GM12878 (cell line): ENCODE measurements around the gene IL1R2. TPM values are rescaled to one million over a fixed set of nuclear protein-coding genes. Genes with fewer than 3 reads are reported as not detected.

Experiments used
- ATAC-seq: fragments of 200-7000 bp; cut with Tn5 transposase; 3 replicates; pipeline ENCODE4 v1.9.1; 2020; ENCODE audit warnings: mild to moderate bottlenecking, moderate library complexity
- BruUV-seq: library from RNA; stranded (reverse); fragments of 400-500 nt; replicated peaks from 2 replicates; lab custom pipeline; 2021; lab: Mats Ljungman, UMichigan
- CTCF ChIA-PET: fragments of 300-600 bp; sonication (Branson Sonifier 250); formaldehyde crosslinking; extraction: SDS; loops from one replicate; lab custom pipeline; 2021; ENCODE audit warnings: inconsistent platforms; lab: Yijun Ruan, JAX
- POLR2A ChIA-PET: fragments of 350-600 bp; formaldehyde crosslinking; extraction: SDS; loops from one replicate; lab custom pipeline; 2021; ENCODE audit warnings: inconsistent platforms; lab: Charles Lee
- RAD21 ChIA-PET: fragments of 300-600 bp; sonication (Branson Sonifier 250); formaldehyde crosslinking; loops from one replicate; lab custom pipeline; 2023; ENCODE audit warnings: antibody characterized with exemption; ENCODE audit not compliant: unreplicated experiment; lab: Charles Lee
- SMC1A ChIA-PET: fragments of 300-600 bp; sonication (Branson Sonifier 250); formaldehyde crosslinking; loops from one replicate; lab custom pipeline; 2023; ENCODE audit not compliant: unreplicated experiment, uncharacterized antibody; lab: Charles Lee
- DNase-seq: peaks from one replicate; pipeline ENCODE4 v3.0.0-alpha.2; 2011; ENCODE audit warnings: low read depth, low spot score
- FAIRE-seq: peaks from 3 replicates; lab custom pipeline; 2011; peaks lifted over from hg19 to GRCh38; lab: Jason Lieb, UNC
- H2AFZ ChIP-seq: 2 replicates; pipeline ENCODE4 v1.6.0; 2011; ENCODE audit warnings: low read depth, low read length, control low read depth; ENCODE audit not compliant: control insufficient read depth
- H3K27ac ChIP-seq: 2 replicates; pipeline ENCODE4 v1.5.1; 2011; ENCODE audit warnings: control low read depth; ENCODE audit not compliant: control insufficient read depth, insufficient read depth
- H3K27me3 ChIP-seq, 2 experiments: replicated peaks in 1 of 2; 2 replicates each; pipeline versions ENCODE4 v1.6.0 to v1.6.1; 2011; ENCODE audit warnings: low read length in 1 of 2; ENCODE audit not compliant: control insufficient read depth in 2 of 2, insufficient read depth in 2 of 2
- H3K36me3 ChIP-seq, 2 experiments: 2 replicates each; pipeline ENCODE4 v1.5.1; 2011; ENCODE audit warnings: low read length in 1 of 2; ENCODE audit not compliant: control insufficient read depth in 2 of 2, insufficient read depth in 2 of 2
- H3K4me1 ChIP-seq: 2 replicates; pipeline ENCODE4 v1.6.1; 2011; ENCODE audit warnings: mild to moderate bottlenecking, low read length, moderate library complexity, mixed read lengths; ENCODE audit not compliant: control insufficient read depth, insufficient read depth
- H3K4me2 ChIP-seq: 2 replicates; pipeline ENCODE4 v1.6.0; 2011; ENCODE audit warnings: control low read depth; ENCODE audit not compliant: control insufficient read depth, insufficient read depth
- H3K4me3 ChIP-seq: fragments of 200-600 bp; sonication (generic); 2 replicates; pipeline ENCODE4 v1.5.1; 2016
- H3K79me2 ChIP-seq: 2 replicates; pipeline ENCODE4 v1.6.0; 2011; ENCODE audit warnings: low read length; ENCODE audit not compliant: control insufficient read depth, insufficient read depth
- H3K9ac ChIP-seq: 2 replicates; pipeline ENCODE4 v1.8.0; 2011; ENCODE audit warnings: low read length, control low read depth, mixed read lengths; ENCODE audit not compliant: control insufficient read depth, insufficient read depth
- H3K9me3 ChIP-seq: replicated peaks from 3 replicates; pipeline ENCODE4 v1.5.1; 2011; ENCODE audit warnings: mild to moderate bottlenecking, low read length; ENCODE audit not compliant: control insufficient read depth, insufficient read depth
- H4K20me1 ChIP-seq: 2 replicates; pipeline ENCODE4 v1.6.0; 2011; ENCODE audit not compliant: control insufficient read depth, insufficient read depth
- IRF4 ChIP-seq: IDR thresholded peaks from 2 replicates; pipeline ENCODE4 v1.6.1; 2011; ENCODE audit warnings: low read depth, low read length
- POLR2AphosphoS2 ChIP-seq: IDR thresholded peaks from 2 replicates; pipeline ENCODE4 v1.6.1; 2011; ENCODE audit warnings: low read depth, mild to moderate bottlenecking, low read length, improper control_type of control experiment, moderate library complexity
- WGBS: methylation state at CpG from one replicate; pipeline ENCODE4 v1.1.6; 2016; ENCODE audit warnings: low lambda C conversion rate; ENCODE audit not compliant: insufficient replicate concordance, insufficient coverage; ENCODE audit errors: missing lambda C conversion rate; 5-methylcytosine and 5-hydroxymethylcytosine counted together
- in situ Hi-C: fragments of 300-500 bp; cut with MboI; formaldehyde crosslinking; loops from 9 replicates; pipeline ENCODE4 v1.14.3; 2018; ENCODE audit warnings: mixed read lengths
- intact Hi-C: fragments of 100-400 bp; cut with micrococcal nuclease; formaldehyde crosslinking; loops from one replicate; pipeline ENCODE4 v1.14.2; 2022; ENCODE audit not compliant: unreplicated experiment
- polyA plus RNA-seq, 11 experiments: library from polyadenylated mRNA; depleted of rRNA in 4 of 11; unstranded in 6 of 11; stranded (reverse) in 5 of 11; fragments of >200 nt; fragmentation: Nextera tagmentation in 4 of 11; fragmentation: Illumina TruSeq in 1 of 11; extraction: Ambion mirVana in 4 of 11; extraction: Trizol in 1 of 11; gene quantifications; 1 replicate in 1 of 11; 2 replicates in 10 of 11; pipeline versions ENCODE4 v1.2.1 to v1.2.3, GENCODE V29; 2011 to 2016; ENCODE audit warnings: inconsistent platforms in 2 of 11, missing spikeins in 2 of 11, low read depth in 1 of 11
- total RNA-seq, 4 experiments: library from RNA; depleted of rRNA in 3 of 4; stranded (reverse); fragments of >200 nt in 3 of 4; fragmentation: Illumina TruSeq in 1 of 4; extraction: Trizol in 1 of 4; gene quantifications; 2 replicates each; pipeline versions ENCODE4 v1.2.1 to v1.2.3, GENCODE V29; 2013 to 2021
- TF ChIP-seq, protein P1 (sequence below): fragments of 450-650 bp; IDR thresholded peaks from 2 replicates; pipeline ENCODE4 v1.6.1; 2017; ENCODE audit warnings: mild to moderate bottlenecking, moderate library complexity

The IL1R2 gene
- total and polyA plus RNA-seq, 10 of the 15 experiments (the other 5 are each of a cell fraction or from before 2014, with no cell fraction given): 0.44 to 6.4 (median 0.62) TPM

DNA sequence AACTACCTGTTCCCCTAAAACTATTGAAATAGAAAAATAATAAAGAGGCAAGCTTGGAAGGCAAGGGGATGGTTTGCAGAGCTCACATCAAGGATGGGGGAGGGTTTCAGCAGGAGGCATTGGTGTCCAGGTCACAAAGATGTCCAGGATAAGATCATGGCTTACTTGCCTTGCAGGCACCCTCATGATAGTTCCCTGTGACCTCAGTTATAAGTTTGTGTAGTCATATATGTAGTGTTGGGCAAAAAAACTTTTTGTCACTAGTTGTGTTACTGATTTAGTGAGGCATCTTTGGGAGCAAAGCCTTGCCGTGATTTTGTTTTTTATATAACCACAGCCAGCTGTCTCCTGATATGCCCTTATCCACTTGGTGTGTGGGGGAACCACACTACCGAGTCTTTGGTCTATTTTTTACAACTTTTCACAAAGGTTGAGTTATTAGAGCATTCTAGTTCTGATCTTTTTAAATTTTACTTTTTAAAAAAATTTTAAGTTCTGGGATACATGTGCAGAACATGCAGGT, 53.3 kb downstream of the IL1R2 start:
- POLR2A ChIA-PET: interaction anchor here (1.6 to 2.4 kb wide), 2 partner anchors 12 kb away, joined by 4 to 9 read pairs; no protein-coding TSS in a partner anchor
- RAD21 ChIA-PET: interaction anchor here (0.8 to 2.2 kb wide), 7 partner anchors 9 to 195 kb away, joined by 3 to 16 read pairs (median 4); no protein-coding TSS in a partner anchor
- CTCF ChIA-PET: interaction anchor here (1.6 to 2.6 kb wide), 3 partner anchors 9 to 195 kb away, joined by 4 to 11 read pairs (median 6); no protein-coding TSS in a partner anchor
- H3K36me3 ChIP-seq: no peaks in the 10 kb centered on the region
- WGBS: 0% methylated on average over 2 of the region's 2 CpGs
- H3K4me3 ChIP-seq: no peak overlapping the region
- in situ Hi-C loops (no loop called here), intact Hi-C loops (no loop called here)
- no peak for TF ChIP-seq IRF4
- TF ChIP-seq POLR2AphosphoS2: no peak
- TF ChIP-seq, protein P1, sequence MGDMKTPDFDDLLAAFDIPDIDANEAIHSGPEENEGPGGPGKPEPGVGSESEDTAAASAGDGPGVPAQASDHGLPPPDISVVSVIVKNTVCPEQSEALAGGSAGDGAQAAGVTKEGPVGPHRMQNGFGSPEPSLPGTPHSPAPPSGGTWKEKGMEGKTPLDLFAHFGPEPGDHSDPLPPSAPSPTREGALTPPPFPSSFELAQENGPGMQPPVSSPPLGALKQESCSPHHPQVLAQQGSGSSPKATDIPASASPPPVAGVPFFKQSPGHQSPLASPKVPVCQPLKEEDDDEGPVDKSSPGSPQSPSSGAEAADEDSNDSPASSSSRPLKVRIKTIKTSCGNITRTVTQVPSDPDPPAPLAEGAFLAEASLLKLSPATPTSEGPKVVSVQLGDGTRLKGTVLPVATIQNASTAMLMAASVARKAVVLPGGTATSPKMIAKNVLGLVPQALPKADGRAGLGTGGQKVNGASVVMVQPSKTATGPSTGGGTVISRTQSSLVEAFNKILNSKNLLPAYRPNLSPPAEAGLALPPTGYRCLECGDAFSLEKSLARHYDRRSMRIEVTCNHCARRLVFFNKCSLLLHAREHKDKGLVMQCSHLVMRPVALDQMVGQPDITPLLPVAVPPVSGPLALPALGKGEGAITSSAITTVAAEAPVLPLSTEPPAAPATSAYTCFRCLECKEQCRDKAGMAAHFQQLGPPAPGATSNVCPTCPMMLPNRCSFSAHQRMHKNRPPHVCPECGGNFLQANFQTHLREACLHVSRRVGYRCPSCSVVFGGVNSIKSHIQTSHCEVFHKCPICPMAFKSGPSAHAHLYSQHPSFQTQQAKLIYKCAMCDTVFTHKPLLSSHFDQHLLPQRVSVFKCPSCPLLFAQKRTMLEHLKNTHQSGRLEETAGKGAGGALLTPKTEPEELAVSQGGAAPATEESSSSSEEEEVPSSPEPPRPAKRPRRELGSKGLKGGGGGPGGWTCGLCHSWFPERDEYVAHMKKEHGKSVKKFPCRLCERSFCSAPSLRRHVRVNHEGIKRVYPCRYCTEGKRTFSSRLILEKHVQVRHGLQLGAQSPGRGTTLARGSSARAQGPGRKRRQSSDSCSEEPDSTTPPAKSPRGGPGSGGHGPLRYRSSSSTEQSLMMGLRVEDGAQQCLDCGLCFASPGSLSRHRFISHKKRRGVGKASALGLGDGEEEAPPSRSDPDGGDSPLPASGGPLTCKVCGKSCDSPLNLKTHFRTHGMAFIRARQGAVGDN: no peak
- no peak overlapping the region for H3K4me2 ChIP-seq
- FAIRE-seq (no peak), DNase-seq (no peak), ATAC-seq (peak; percentile 28)
- peaks cover 2% of the 10 kb centered on the region; the same call in 1 of the 3 replicates for H3K9me3 ChIP-seq
- H3K79me2 ChIP-seq: no peaks in the 10 kb centered on the region
- SMC1A ChIA-PET: interaction anchor here (1.0 to 9.1 kb wide), 12 partner anchors 11 to 121 kb away, joined by 3 to 68 read pairs (median 6); no protein-coding TSS in a partner anchor
- H3K4me1 ChIP-seq: no peaks in the 10 kb centered on the region
- H4K20me1 ChIP-seq: no peaks in the 10 kb centered on the region
- H3K27ac ChIP-seq: no peak overlapping the region
- no TSS peak for BruUV-seq
- no peak overlapping the region for H3K9ac ChIP-seq
- no peaks in the 10 kb centered on the region for H3K27me3 ChIP-seq
- H2AFZ ChIP-seq: no peak overlapping the region
